ENCODE data around the gene CISH. TPM values are rescaled to one million over a fixed set of nuclear protein-coding genes. Genes with fewer than 3 reads are reported as not detected.
A peak's percentile ranks its signal among the peaks of the same experiment; 100 is the strongest.

Gene CISH
- total and polyA plus RNA-seq, 4 donors = 4.7 to 32.5 (median 24.3) TPM

- DNase-seq (ENCODE audit: low spot score) = no peak
- Histone ChIP-seq H3K9me3 (ENCODE audit: control insufficient read depth in 4 of 4, low read length in 3 of 4) (no peaks in the 10 kb centered on the region), H3K4me1 (ENCODE audit: control insufficient read depth in 4 of 4, insufficient read depth in 4 of 4, low read length in 3 of 4) (peaks cover 14 to 79% (median 64%) of the 10 kb centered on the region in 4 donors), H3K4me3 (ENCODE audit: low read depth in 1 of 3, low read length in 3 of 3) (peak overlapping the region; percentile 73 to 91 (median 88)), H3K27me3 (ENCODE audit: control insufficient read depth in 4 of 4, insufficient read depth in 4 of 4, low read length in 3 of 4) (no peaks in the 10 kb centered on the region), H3K9ac (ENCODE audit: low read depth in 1 of 2, low read length in 2 of 2) (peak overlapping the region; percentile 29 to 62), H3K27ac (ENCODE audit: low read depth in 1 of 2, low read length in 2 of 2) (peak overlapping the region; percentile 2 to 5), H3K36me3 (ENCODE audit: control insufficient read depth in 4 of 4, insufficient read depth in 3 of 4, low read depth in 1 of 4, low read length in 3 of 4) (peaks cover 9 to 24% (median 15%) of the 10 kb centered on the region in 4 donors)
- TF ChIP-seq JUND (IDR thresholded peaks at IDR 0.05) (no peak), SP1 (IDR thresholded peaks at IDR 0.05) (no peak), YY1 (IDR thresholded peaks at IDR 0.05) (no peak), RXRA (IDR thresholded peaks at IDR 0.05) (no peak), HNF4A (conservative IDR thresholded peaks at IDR 0.05) (no peak), CTCF (IDR thresholded peaks at IDR 0.05; ENCODE audit: low read depth, low read length, missing input control) (no peak), RAD21 (IDR thresholded peaks at IDR 0.05) (no peak), GABPA (IDR thresholded peaks at IDR 0.05 in 1 of 2, conservative IDR thresholded peaks at IDR 0.05 in 1 of 2) (no peak), HNF4G (IDR thresholded peaks at IDR 0.05) (no peak), FOXA1 (IDR thresholded peaks at IDR 0.05) (no peak)
- TF ChIP-seq, protein P1, sequence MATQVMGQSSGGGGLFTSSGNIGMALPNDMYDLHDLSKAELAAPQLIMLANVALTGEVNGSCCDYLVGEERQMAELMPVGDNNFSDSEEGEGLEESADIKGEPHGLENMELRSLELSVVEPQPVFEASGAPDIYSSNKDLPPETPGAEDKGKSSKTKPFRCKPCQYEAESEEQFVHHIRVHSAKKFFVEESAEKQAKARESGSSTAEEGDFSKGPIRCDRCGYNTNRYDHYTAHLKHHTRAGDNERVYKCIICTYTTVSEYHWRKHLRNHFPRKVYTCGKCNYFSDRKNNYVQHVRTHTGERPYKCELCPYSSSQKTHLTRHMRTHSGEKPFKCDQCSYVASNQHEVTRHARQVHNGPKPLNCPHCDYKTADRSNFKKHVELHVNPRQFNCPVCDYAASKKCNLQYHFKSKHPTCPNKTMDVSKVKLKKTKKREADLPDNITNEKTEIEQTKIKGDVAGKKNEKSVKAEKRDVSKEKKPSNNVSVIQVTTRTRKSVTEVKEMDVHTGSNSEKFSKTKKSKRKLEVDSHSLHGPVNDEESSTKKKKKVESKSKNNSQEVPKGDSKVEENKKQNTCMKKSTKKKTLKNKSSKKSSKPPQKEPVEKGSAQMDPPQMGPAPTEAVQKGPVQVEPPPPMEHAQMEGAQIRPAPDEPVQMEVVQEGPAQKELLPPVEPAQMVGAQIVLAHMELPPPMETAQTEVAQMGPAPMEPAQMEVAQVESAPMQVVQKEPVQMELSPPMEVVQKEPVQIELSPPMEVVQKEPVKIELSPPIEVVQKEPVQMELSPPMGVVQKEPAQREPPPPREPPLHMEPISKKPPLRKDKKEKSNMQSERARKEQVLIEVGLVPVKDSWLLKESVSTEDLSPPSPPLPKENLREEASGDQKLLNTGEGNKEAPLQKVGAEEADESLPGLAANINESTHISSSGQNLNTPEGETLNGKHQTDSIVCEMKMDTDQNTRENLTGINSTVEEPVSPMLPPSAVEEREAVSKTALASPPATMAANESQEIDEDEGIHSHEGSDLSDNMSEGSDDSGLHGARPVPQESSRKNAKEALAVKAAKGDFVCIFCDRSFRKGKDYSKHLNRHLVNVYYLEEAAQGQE (IDR thresholded peaks at IDR 0.05) = no peak
- TF ChIP-seq, protein P2, sequence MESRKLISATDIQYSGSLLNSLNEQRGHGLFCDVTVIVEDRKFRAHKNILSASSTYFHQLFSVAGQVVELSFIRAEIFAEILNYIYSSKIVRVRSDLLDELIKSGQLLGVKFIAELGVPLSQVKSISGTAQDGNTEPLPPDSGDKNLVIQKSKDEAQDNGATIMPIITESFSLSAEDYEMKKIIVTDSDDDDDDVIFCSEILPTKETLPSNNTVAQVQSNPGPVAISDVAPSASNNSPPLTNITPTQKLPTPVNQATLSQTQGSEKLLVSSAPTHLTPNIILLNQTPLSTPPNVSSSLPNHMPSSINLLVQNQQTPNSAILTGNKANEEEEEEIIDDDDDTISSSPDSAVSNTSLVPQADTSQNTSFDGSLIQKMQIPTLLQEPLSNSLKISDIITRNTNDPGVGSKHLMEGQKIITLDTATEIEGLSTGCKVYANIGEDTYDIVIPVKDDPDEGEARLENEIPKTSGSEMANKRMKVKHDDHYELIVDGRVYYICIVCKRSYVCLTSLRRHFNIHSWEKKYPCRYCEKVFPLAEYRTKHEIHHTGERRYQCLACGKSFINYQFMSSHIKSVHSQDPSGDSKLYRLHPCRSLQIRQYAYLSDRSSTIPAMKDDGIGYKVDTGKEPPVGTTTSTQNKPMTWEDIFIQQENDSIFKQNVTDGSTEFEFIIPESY (IDR thresholded peaks at IDR 0.05) = no peak
- TF ChIP-seq, protein P3, sequence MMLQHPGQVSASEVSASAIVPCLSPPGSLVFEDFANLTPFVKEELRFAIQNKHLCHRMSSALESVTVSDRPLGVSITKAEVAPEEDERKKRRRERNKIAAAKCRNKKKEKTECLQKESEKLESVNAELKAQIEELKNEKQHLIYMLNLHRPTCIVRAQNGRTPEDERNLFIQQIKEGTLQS (IDR thresholded peaks at IDR 0.05) = no peak
- TF ChIP-seq, protein P4, sequence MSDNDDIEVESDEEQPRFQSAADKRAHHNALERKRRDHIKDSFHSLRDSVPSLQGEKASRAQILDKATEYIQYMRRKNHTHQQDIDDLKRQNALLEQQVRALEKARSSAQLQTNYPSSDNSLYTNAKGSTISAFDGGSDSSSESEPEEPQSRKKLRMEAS (IDR thresholded peaks at IDR 0.05) = no peak
- WGBS = 83% methylated on average over 5 of the region's 5 CpGs
Measured at GRCh38 chr3:50609071-50609762, 2.4 kb downstream of the CISH start.

All from liver (tissue), 9 donors.